Cardiac fibroblast (primary cell): Measurements from ENCODE around the gene AOC3.

Experiments used
- DNase-seq, 2 donors: peaks; one replicate each; pipeline versions ENCODE4 v3.0.0 to v3.0.0-alpha.2; 2010; ENCODE audit warnings: low read depth in 2 of 2
- H3K4me3 ChIP-seq, 2 donors: replicated peaks in 1 of 2; 1 replicate in 1 of 2; 2 replicates in 1 of 2; pipeline ENCODE4 v1.5.1; 2011; ENCODE audit warnings: low read depth in 2 of 2, low read length in 2 of 2, mild to moderate bottlenecking in 2 of 2, moderate library complexity in 1 of 2
- TF ChIP-seq, protein P1 (sequence below): IDR thresholded peaks from one replicate; pipeline ENCODE4 v1.5.1; 2011; ENCODE audit warnings: low read depth, mild to moderate bottlenecking, low read length, inconsistent platforms

AOC3 gene, protein sequence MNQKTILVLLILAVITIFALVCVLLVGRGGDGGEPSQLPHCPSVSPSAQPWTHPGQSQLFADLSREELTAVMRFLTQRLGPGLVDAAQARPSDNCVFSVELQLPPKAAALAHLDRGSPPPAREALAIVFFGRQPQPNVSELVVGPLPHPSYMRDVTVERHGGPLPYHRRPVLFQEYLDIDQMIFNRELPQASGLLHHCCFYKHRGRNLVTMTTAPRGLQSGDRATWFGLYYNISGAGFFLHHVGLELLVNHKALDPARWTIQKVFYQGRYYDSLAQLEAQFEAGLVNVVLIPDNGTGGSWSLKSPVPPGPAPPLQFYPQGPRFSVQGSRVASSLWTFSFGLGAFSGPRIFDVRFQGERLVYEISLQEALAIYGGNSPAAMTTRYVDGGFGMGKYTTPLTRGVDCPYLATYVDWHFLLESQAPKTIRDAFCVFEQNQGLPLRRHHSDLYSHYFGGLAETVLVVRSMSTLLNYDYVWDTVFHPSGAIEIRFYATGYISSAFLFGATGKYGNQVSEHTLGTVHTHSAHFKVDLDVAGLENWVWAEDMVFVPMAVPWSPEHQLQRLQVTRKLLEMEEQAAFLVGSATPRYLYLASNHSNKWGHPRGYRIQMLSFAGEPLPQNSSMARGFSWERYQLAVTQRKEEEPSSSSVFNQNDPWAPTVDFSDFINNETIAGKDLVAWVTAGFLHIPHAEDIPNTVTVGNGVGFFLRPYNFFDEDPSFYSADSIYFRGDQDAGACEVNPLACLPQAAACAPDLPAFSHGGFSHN

DNA sequence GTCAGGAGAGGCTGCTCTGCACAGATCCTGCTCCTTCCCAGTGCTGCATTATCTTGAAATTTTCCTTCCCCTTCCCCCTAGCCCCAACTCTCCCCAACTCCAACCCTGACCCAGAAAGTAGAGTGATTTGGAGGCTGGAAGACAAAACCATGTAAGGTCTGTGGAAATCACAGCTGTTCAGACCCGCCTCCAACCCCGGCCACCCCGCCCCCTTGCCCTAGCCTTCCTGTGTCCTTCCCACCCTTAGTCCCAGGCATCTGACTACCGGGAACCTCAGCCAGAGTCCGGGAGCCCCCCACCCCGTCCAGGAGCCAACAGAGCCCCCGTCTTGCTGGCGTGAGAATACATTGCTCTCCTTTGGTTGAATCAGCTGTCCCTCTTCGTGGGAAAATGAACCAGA is at the start of gene AOC3:
Gene AOC3, plus strand, starts transcription at position 246 of the 400 bp plus-strand sequence. Its CDS starts 145 bp downstream, at position 391.
- TF ChIP-seq, protein P1, sequence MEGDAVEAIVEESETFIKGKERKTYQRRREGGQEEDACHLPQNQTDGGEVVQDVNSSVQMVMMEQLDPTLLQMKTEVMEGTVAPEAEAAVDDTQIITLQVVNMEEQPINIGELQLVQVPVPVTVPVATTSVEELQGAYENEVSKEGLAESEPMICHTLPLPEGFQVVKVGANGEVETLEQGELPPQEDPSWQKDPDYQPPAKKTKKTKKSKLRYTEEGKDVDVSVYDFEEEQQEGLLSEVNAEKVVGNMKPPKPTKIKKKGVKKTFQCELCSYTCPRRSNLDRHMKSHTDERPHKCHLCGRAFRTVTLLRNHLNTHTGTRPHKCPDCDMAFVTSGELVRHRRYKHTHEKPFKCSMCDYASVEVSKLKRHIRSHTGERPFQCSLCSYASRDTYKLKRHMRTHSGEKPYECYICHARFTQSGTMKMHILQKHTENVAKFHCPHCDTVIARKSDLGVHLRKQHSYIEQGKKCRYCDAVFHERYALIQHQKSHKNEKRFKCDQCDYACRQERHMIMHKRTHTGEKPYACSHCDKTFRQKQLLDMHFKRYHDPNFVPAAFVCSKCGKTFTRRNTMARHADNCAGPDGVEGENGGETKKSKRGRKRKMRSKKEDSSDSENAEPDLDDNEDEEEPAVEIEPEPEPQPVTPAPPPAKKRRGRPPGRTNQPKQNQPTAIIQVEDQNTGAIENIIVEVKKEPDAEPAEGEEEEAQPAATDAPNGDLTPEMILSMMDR, result no peak
- peak in 1 of 2 donors; percentile 15 for DNase-seq
- H3K4me3 ChIP-seq, result no peak within 1 kb of the TSS

DNA sequence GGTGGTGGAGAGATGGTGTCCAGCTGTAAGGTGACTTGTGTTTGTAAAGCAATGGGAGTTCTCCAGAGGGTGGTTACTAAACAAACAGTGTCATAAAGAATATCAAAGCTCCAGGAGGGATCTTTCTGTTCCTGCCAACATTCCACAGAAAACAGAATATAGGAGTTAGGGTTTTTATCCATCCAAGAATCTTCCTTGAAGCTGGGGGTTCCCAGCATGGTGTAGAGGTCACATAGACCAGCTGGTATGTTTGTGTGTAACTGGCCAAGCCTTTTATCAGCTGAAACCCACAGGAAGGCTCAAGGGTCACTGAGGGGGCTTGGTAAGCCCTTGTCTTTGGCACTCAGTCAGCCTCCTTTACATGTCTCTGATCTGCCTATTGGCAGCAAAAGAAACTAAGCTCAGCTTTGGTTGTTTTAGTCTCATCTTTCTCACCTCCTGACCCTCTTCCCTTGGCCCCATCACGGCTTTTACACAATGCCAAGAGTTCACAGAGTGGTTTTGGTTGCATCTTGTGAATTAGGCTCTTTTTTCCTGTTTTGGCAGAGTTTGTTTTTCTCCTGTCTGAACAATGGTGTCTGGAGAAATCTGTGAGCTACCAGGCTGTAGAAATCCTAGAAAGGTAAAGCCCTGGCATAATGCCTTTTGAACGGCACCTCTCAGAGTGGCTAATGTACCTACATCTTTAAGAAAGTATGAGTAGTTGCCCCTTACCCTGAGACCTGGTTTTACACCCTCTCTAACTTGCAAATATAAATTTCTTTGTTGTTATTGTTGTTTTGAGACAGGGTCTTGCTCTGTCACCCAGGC is 47.7 kb upstream of the AOC3 start:
- H3K4me3 ChIP-seq, result no peak overlapping the region
- TF ChIP-seq, protein P1, result no peak
- peak in 1 of 2 donors; percentile 7 for DNase-seq

DNA sequence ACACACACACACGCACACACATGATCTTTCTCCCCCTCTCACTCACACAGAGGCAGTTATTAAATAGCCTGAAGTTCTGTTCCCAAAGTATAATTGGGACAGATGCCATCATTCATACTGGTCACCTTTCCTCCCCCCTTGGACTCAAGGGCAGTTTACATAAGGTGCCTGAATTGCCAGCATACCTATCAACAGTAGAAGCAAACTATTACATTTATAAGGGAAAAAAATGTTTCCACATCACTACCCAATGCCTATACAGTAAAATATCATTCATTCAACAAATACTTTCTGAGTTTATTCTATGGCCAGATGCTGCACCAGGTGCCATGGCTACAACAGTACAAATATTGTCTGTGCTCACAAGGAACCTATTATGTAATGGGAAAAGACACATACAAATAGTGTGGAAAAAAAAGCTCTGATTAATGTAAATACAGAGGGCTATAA is 46.1 kb upstream of the AOC3 start:
- TF ChIP-seq, protein P1, result no peak
- DNase-seq, result no peak
- no peak overlapping the region for H3K4me3 ChIP-seq

DNA sequence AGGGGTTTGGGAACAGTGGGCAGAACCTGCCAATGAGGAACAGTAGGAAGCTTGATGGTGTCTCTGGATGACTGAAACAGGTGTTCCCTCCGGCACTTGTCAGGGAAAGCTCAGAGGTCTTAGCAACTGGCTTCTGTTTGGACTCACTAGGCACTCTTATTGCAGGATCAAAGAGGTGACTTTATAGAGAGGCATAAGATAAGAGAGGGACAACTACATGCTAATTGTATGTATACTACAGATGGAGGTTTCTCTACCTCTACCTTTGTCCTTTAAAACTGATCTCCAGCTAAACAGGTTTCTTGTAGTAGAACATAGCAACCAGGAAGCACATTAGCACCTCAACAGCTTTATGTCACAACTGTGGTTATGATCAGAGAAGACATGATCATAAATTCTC is 44.8 kb upstream of the AOC3 start:
- TF ChIP-seq, protein P1, result no peak
- no peak overlapping the region for H3K4me3 ChIP-seq
- no peak for DNase-seq

DNA sequence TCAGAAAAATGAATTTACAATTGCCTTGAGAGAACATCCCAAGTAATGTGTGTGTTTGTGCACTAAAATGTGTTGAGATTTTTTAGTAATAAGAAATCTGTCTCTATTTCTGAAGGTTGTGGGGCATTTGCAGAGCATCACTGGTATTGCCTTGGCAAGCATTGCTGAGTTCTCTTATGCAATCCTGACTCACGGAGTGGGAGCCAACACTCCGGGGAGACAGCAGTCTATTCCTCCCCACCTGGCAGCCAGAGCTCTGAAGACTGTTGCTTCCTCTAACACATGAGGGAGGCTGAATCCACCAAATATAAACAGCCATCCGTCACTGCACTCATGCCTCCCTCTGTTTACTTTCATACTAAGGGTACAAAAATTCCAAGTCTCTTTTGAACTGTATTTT is 41.7 kb upstream of the AOC3 start:
- DNase-seq, result peak; percentile 83 to 91
- TF ChIP-seq, protein P1, result no peak
- no peak overlapping the region for H3K4me3 ChIP-seq

DNA sequence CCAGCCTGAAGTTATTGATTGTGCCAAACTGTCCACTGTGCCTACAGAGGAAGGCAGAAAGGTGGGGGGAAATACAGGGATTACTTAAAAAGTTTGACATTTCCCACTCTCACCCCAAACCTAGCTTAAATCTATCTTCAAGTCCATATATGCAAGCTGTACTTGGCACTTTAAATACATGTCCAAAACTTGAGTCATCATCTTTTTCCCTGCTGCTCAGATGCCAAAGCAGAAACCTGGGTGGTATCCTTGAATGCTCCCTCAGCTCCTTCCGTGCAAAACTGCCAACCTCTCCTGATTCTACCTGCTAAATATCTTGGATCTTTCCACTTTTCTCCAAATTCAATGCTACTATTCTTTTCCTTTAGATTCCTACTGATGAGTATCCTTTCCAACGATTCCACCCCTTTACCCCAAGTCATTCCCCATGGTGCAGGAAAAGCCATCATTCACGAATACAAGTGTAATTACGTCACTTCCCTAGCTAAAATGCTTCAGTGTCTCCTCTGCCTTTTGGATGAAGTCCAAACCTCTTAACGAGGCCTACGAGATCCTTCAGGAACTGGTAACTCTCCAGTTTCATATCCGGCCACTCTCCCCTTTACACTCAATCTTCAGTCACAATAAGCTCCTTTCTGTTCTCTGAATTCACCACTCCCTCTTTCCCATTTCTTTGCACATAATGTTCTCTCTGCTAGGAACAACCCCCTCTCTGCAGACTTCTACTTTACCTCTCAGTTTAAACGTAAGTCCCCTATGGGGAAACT is 36.2 kb upstream of the AOC3 start:
- DNase-seq, result peak; percentile 94 to 98
- TF ChIP-seq, protein P1, result no peak
- H3K4me3 ChIP-seq, result no peak overlapping the region
